ENCODE measurements around the gene KRTDAP.

- TF ChIP-seq, protein P1, sequence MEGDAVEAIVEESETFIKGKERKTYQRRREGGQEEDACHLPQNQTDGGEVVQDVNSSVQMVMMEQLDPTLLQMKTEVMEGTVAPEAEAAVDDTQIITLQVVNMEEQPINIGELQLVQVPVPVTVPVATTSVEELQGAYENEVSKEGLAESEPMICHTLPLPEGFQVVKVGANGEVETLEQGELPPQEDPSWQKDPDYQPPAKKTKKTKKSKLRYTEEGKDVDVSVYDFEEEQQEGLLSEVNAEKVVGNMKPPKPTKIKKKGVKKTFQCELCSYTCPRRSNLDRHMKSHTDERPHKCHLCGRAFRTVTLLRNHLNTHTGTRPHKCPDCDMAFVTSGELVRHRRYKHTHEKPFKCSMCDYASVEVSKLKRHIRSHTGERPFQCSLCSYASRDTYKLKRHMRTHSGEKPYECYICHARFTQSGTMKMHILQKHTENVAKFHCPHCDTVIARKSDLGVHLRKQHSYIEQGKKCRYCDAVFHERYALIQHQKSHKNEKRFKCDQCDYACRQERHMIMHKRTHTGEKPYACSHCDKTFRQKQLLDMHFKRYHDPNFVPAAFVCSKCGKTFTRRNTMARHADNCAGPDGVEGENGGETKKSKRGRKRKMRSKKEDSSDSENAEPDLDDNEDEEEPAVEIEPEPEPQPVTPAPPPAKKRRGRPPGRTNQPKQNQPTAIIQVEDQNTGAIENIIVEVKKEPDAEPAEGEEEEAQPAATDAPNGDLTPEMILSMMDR (conservative IDR thresholded peaks at IDR 0.05; ENCODE audit: low read depth, low read length): no peak
- no peak for TF ChIP-seq EZH2 (IDR thresholded peaks at IDR 0.05; ENCODE audit: borderline replicate concordance, low read depth, low read length, poor library complexity, severe bottlenecking)
Observed at GRCh38 chr19:35533822-35534392, 43.6 kb upstream of the KRTDAP start.

Data from A673 (cell line).